Body of pancreas (tissue), 4 donors: ENCODE measurements around the gene DYRK3.

ENCODE experiments used
- POLR2A ChIP-seq, 3 donors: fragments of 450-650 bp; IDR thresholded peaks; one replicate each; pipeline ENCODE4 v1.6.1; 2016; ENCODE audit warnings: antibody characterized with exemption in 3 of 3, mild to moderate bottlenecking in 2 of 3
- TF ChIP-seq, protein P1 (sequence below), 7 experiments: fragments of 450-650 bp in 4 of 7; fragments of 200-600 bp in 3 of 7; sonication (generic) in 3 of 7; IDR thresholded peaks; one replicate each; pipeline ENCODE4 v1.5.1; 2016 to 2019; ENCODE audit warnings: antibody characterized with exemption in 7 of 7

DNA sequence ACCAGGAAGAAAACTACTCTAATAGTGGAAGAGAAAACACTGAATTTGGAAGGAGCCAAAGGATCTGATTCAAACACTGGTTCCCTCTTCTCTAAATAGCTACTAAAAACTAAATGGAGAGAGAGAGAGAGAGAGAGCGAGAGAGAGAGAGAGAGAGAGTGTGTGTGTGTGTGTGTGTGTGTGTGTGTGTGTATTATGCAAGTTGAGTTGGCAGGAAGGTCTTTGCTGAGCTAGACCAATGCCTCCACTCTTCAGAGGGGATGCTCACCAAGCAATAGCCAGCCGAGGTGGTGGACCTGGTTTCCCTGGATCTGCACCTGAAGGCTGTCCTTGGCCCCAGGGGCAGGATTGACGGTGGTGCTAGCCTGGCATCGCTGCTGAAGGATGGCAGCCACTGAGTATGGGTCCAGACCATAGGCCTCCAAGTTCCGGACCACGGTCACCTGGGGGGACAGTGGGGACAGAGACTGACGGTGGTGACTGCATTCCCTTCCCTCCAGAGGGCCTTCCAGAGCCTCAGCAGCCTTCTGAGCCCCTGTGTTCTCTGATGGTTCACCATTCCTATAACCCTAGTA, 41.9 kb upstream of the DYRK3 start:
- TF ChIP-seq, protein P1, sequence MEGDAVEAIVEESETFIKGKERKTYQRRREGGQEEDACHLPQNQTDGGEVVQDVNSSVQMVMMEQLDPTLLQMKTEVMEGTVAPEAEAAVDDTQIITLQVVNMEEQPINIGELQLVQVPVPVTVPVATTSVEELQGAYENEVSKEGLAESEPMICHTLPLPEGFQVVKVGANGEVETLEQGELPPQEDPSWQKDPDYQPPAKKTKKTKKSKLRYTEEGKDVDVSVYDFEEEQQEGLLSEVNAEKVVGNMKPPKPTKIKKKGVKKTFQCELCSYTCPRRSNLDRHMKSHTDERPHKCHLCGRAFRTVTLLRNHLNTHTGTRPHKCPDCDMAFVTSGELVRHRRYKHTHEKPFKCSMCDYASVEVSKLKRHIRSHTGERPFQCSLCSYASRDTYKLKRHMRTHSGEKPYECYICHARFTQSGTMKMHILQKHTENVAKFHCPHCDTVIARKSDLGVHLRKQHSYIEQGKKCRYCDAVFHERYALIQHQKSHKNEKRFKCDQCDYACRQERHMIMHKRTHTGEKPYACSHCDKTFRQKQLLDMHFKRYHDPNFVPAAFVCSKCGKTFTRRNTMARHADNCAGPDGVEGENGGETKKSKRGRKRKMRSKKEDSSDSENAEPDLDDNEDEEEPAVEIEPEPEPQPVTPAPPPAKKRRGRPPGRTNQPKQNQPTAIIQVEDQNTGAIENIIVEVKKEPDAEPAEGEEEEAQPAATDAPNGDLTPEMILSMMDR (IDR thresholded peaks at IDR 0.05), result no peak
- TF ChIP-seq POLR2A (IDR thresholded peaks at IDR 0.05), result no peak
